Body of pancreas (tissue), 4 donors: ENCODE measurements around the gene TIPARP.

Experiments
- POLR2A ChIP-seq, 3 donors: fragments of 450-650 bp; IDR thresholded peaks; one replicate each; pipeline ENCODE4 v1.6.1; 2016; ENCODE audit warnings: antibody characterized with exemption in 3 of 3, mild to moderate bottlenecking in 2 of 3
- TF ChIP-seq, protein P1 (sequence below), 7 experiments: fragments of 450-650 bp in 4 of 7; fragments of 200-600 bp in 3 of 7; sonication (generic) in 3 of 7; IDR thresholded peaks; one replicate each; pipeline ENCODE4 v1.5.1; 2016 to 2019; ENCODE audit warnings: antibody characterized with exemption in 7 of 7

DNA sequence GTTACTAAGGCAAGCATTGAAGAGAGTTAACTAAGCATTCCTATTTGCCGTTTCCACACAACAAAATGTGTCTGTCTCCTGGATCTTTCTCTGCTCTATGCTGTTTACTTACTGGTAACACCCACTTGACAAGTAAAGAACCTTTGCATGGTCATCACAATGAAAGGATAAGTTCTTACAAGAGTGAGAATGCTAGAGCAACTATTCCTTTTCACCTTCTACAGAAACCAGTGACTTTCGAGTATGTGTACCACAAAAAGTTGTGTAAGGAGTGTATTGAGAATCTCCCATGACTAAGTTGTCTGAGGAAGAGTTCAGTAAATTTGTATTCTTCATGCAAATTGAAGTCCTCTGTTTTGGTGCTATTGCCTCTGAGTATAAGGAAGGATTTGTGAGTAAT lies 10.8 kb downstream of the TIPARP start:
- TF ChIP-seq, protein P1, sequence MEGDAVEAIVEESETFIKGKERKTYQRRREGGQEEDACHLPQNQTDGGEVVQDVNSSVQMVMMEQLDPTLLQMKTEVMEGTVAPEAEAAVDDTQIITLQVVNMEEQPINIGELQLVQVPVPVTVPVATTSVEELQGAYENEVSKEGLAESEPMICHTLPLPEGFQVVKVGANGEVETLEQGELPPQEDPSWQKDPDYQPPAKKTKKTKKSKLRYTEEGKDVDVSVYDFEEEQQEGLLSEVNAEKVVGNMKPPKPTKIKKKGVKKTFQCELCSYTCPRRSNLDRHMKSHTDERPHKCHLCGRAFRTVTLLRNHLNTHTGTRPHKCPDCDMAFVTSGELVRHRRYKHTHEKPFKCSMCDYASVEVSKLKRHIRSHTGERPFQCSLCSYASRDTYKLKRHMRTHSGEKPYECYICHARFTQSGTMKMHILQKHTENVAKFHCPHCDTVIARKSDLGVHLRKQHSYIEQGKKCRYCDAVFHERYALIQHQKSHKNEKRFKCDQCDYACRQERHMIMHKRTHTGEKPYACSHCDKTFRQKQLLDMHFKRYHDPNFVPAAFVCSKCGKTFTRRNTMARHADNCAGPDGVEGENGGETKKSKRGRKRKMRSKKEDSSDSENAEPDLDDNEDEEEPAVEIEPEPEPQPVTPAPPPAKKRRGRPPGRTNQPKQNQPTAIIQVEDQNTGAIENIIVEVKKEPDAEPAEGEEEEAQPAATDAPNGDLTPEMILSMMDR (IDR thresholded peaks at IDR 0.05), result no peak
- TF ChIP-seq POLR2A (IDR thresholded peaks at IDR 0.05), result no peak
